Measurements from ENCODE around the gene USP49. TPM values are rescaled to one million over a fixed set of nuclear protein-coding genes. Genes with fewer than 3 reads are reported as not detected.
A peak's percentile ranks its signal among the peaks of the same experiment; 100 is the strongest.

Gene USP49
- total RNA-seq, 1 experiment from 2014 or later: 10.5 TPM

DNA sequence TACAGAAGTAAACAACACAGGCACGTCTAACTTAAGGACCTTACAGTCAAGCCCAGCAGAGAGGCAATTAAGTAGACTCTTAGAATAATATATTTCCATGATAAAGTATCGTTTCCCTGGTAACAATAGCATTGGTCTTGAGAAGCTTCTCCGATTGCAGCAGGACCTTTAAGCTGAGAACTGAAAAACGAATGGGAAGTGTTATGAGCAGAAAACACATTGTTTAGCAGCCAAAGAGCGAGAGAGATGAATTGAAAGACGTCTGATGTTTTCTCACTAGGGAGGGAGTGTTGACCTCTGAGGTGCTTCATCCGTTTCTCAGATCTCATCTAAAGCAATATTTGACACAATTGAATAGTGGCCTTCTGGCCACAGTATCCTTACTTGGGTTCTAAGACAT lies 27.0 kb upstream of the USP49 start:
- no peak for TF ChIP-seq EZH2 (IDR thresholded peaks at IDR 0.05; ENCODE audit: borderline replicate concordance, low read depth, low read length, poor library complexity, severe bottlenecking)
- TF ChIP-seq, protein P1, sequence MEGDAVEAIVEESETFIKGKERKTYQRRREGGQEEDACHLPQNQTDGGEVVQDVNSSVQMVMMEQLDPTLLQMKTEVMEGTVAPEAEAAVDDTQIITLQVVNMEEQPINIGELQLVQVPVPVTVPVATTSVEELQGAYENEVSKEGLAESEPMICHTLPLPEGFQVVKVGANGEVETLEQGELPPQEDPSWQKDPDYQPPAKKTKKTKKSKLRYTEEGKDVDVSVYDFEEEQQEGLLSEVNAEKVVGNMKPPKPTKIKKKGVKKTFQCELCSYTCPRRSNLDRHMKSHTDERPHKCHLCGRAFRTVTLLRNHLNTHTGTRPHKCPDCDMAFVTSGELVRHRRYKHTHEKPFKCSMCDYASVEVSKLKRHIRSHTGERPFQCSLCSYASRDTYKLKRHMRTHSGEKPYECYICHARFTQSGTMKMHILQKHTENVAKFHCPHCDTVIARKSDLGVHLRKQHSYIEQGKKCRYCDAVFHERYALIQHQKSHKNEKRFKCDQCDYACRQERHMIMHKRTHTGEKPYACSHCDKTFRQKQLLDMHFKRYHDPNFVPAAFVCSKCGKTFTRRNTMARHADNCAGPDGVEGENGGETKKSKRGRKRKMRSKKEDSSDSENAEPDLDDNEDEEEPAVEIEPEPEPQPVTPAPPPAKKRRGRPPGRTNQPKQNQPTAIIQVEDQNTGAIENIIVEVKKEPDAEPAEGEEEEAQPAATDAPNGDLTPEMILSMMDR (conservative IDR thresholded peaks at IDR 0.05; ENCODE audit: low read depth, low read length): no peak
- no peak for DNase-seq (ENCODE audit: low spot score)
- CTCF ChIA-PET: no interaction called here
- Histone ChIP-seq H3K36me3 (ENCODE audit: insufficient read depth, low read length, poor library complexity, severe bottlenecking) (peaks cover 26% of the 10 kb centered on the region), H3K4me3 (ENCODE audit: low read depth, low read length, poor library complexity, severe bottlenecking) (peak overlapping the region; percentile 66), H3K27ac (ENCODE audit: low read depth, low read length, poor library complexity, severe bottlenecking) (peak overlapping the region; percentile 99), H3K9me3 (ENCODE audit: low read depth, low read length, poor library complexity, severe bottlenecking) (no peaks in the 10 kb centered on the region), H3K27me3 (replicated peaks; ENCODE audit: insufficient read depth, low read depth, low read length, poor library complexity) (no peaks in the 10 kb centered on the region), H3K4me1 (ENCODE audit: insufficient read depth, low read length, poor library complexity, severe bottlenecking) (peaks cover 9% of the 10 kb centered on the region)
- intact Hi-C loops (cut with micrococcal nuclease; ENCODE audit: unreplicated experiment): no loop called here
- no TSS peak for BruUV-seq (replicated peaks)
- POLR2A ChIA-PET (ENCODE audit: low non-redundant PET): no interaction called here

GRCh38 chr6:41921712-41921998 lies 26.5 kb upstream of the USP49 start:
- TF ChIP-seq EZH2 (IDR thresholded peaks at IDR 0.05; ENCODE audit: borderline replicate concordance, low read depth, low read length, poor library complexity, severe bottlenecking): no peak
- TF ChIP-seq, protein P1 (conservative IDR thresholded peaks at IDR 0.05; ENCODE audit: low read depth, low read length): no peak
- intact Hi-C loops (cut with micrococcal nuclease; ENCODE audit: unreplicated experiment): loop anchor here (1.0 to 2.0 kb wide), 2 partner anchors 134 to 295 kb away; partner anchors contain the start of genes MRPS10 and TOMM6
- H3K27me3 ChIP-seq (replicated peaks; ENCODE audit: insufficient read depth, low read depth, low read length, poor library complexity): no peaks in the 10 kb centered on the region
- peaks cover 22% of the 10 kb centered on the region for H3K36me3 ChIP-seq (ENCODE audit: insufficient read depth, low read length, poor library complexity, severe bottlenecking)
- H3K4me1 ChIP-seq (ENCODE audit: insufficient read depth, low read length, poor library complexity, severe bottlenecking): peaks cover 9% of the 10 kb centered on the region
- peak overlapping the region; percentile 99 for H3K27ac ChIP-seq (ENCODE audit: low read depth, low read length, poor library complexity, severe bottlenecking)
- peak overlapping the region; percentile 66 for H3K4me3 ChIP-seq (ENCODE audit: low read depth, low read length, poor library complexity, severe bottlenecking)
- DNase-seq (ENCODE audit: low spot score): no peak
- BruUV-seq (replicated peaks): no TSS peak
- ChIA-PET POLR2A (ENCODE audit: low non-redundant PET) (interaction anchor here (0.6 kb wide), 1 partner anchor 1443 kb away, joined by 3 read pairs; no protein-coding TSS in a partner anchor), CTCF (interaction anchor here (0.5 to 1.3 kb wide), 9 partner anchors 9 to 208 kb away, joined by 3 to 16 read pairs (median 5); partner anchors contain the start of genes TAF8 and TOMM6)
- no peaks in the 10 kb centered on the region for H3K9me3 ChIP-seq (ENCODE audit: low read depth, low read length, poor library complexity, severe bottlenecking)

DNA sequence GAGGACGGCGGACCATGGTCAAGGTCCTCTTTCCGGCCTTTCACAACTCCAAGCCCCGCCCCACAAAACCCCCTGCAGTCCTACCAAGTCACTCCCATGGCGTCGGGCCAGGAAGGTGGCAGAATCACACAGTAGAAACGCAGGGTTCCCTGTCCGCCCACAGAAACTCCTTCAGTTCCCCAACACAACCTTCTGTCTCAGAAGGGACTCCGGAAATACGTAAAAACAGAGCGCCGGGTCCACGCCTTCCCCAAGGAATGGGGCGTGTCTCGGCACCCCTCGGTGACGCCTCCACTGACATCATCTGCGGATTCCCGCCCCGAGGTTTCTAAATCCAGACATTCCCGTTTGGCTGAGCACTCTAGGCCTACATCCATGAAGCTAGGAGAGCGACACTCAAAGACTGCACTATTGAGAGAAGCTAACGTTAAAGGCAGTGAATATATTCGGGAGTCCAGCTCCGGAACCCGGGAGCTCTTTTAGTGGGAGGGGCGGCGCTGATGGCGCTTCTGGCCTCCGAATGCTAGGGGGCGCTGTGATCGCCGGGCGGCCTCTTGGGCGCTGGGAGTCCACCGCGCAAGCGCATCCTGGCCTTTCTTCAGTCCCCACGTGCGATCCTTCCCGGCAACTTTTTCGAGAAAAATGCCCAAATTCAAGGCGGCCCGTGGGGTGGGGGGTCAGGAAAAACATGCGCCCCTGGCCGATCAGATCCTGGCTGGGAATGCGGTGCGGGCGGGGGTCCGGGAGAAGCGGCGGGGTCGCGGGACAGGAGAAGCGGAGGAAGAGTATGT lies 25.9 kb upstream of the USP49 start, which contains the start of the genes BYSL and MED20:
Gene BYSL (plus strand): TSS at position 579 of the 791 bp plus-strand sequence. CDS start 64 bp downstream, at position 643.
Gene MED20 (minus strand): TSS at position 219 of the 791 bp plus-strand sequence. CDS start 121 bp downstream, at position 98.
- no TSS peak for BruUV-seq (replicated peaks)

More for the DNA sequence above, 25.9 kb upstream of the USP49 start, which contains the start of the genes BYSL and MED20:
- peaks cover 21% of the 10 kb centered on the region for H3K36me3 ChIP-seq (ENCODE audit: insufficient read depth, low read length, poor library complexity, severe bottlenecking)
- peaks cover 9% of the 10 kb centered on the region for H3K4me1 ChIP-seq (ENCODE audit: insufficient read depth, low read length, poor library complexity, severe bottlenecking)
- peak; percentile 95 for DNase-seq (ENCODE audit: low spot score)
- intact Hi-C loops (cut with micrococcal nuclease; ENCODE audit: unreplicated experiment): loop anchor here (1.0 to 2.0 kb wide), 2 partner anchors 134 to 296 kb away; partner anchors contain the start of genes MRPS10 and TOMM6
- H3K4me3 ChIP-seq (ENCODE audit: low read depth, low read length, poor library complexity, severe bottlenecking): peak within 1 kb of the TSS; percentile 66
- no peaks in the 10 kb centered on the region for H3K27me3 ChIP-seq (replicated peaks; ENCODE audit: insufficient read depth, low read depth, low read length, poor library complexity)
- POLR2A ChIA-PET (ENCODE audit: low non-redundant PET): interaction anchor here (0.6 kb wide), 1 partner anchor 1443 kb away, joined by 3 read pairs; no protein-coding TSS in a partner anchor
- no peaks in the 10 kb centered on the region for H3K9me3 ChIP-seq (ENCODE audit: low read depth, low read length, poor library complexity, severe bottlenecking)
- no peak for TF ChIP-seq EZH2 (IDR thresholded peaks at IDR 0.05; ENCODE audit: borderline replicate concordance, low read depth, low read length, poor library complexity, severe bottlenecking)
- TF ChIP-seq, protein P1 (conservative IDR thresholded peaks at IDR 0.05; ENCODE audit: low read depth, low read length): peak; percentile 98
- CTCF ChIA-PET: interaction anchor here (0.5 to 1.3 kb wide), 14 partner anchors 8 to 862 kb away, joined by 3 to 16 read pairs (median 5); partner anchors contain the start of genes TAF8, TOMM6 and USP49
- peak within 1 kb of the TSS; percentile 99 for H3K27ac ChIP-seq (ENCODE audit: low read depth, low read length, poor library complexity, severe bottlenecking)

Measured in A673 (cell line).